ENCODE data around the gene HSD17B12. TPM values are rescaled to one million over a fixed set of nuclear protein-coding genes. Genes with fewer than 3 reads are reported as not detected.

Gene HSD17B12
- total and polyA plus RNA-seq, 2 of the 8 experiments (the other 6 are each of a cell fraction or from before 2014, with no cell fraction given), result 46.0 to 121 TPM

- Histone ChIP-seq H2BK120ac (replicated peaks; ENCODE audit: low read depth, low read length) (no peak overlapping the region), H4K20me1 (replicated peaks in 1 of 2; ENCODE audit: control insufficient read depth in 1 of 2, insufficient read depth in 2 of 2, low read length in 2 of 2) (no peaks in the 10 kb centered on the region), H3K79me1 (ENCODE audit: low read depth, low read length) (no peaks in the 10 kb centered on the region), H2BK20ac (ENCODE audit: low read length) (no peak overlapping the region), H3K4ac (replicated peaks; ENCODE audit: insufficient read length, low read depth, low read length) (no peak overlapping the region), H3K56ac (replicated peaks; ENCODE audit: insufficient read length, low read depth, low read length) (no peak overlapping the region), H3K4me2 (ENCODE audit: insufficient read depth in 1 of 2, low read depth in 2 of 2, low read length in 2 of 2) (no peak overlapping the region), H3K4me3 (ENCODE audit: extremely low read depth in 1 of 4, insufficient read depth in 2 of 4, low read depth in 3 of 4, low read length in 4 of 4) (no peak overlapping the region), H3K14ac (ENCODE audit: insufficient read length) (no peak overlapping the region), H2BK12ac (ENCODE audit: low read depth, low read length) (no peak overlapping the region), H2BK5ac (ENCODE audit: low read depth, low read length) (no peak overlapping the region), H2BK15ac (ENCODE audit: low read length) (no peak overlapping the region), H3K36me3 (ENCODE audit: control insufficient read depth in 2 of 4, insufficient read depth in 4 of 4, low read length in 3 of 4) (no peaks in the 10 kb centered on the region), H3K18ac (ENCODE audit: extremely low read depth, low read length) (no peak overlapping the region), H2AFZ (ENCODE audit: low read length) (no peak overlapping the region), H3K23me2 (ENCODE audit: low read depth, low read length) (no peaks in the 10 kb centered on the region), H3K27me3 (replicated peaks in 1 of 4; ENCODE audit: control insufficient read depth in 3 of 4, extremely low read depth in 1 of 4, insufficient read depth in 3 of 4, low read length in 3 of 4) (peaks cover 1 to 9% (median 2%) of the 10 kb centered on the region in 4 experiments; a peak in 3 of 7 replicates), H3K9ac (replicated peaks in 1 of 4; ENCODE audit: extremely low read depth in 1 of 4, low read depth in 3 of 4, low read length in 3 of 4) (no peak overlapping the region), H3K23ac (ENCODE audit: insufficient read length) (peak overlapping the region; percentile 12), H3K27ac (ENCODE audit: low read depth, low read length) (no peak overlapping the region), H3K79me2 (ENCODE audit: control insufficient read depth in 1 of 2, insufficient read depth in 2 of 2, low read length in 2 of 2) (no peaks in the 10 kb centered on the region), H3K9me3 (ENCODE audit: insufficient read depth in 2 of 2, low read depth in 1 of 2, low read length in 1 of 2) (no peaks in the 10 kb centered on the region), H2AK5ac (ENCODE audit: low read depth, low read length) (no peak overlapping the region), H4K91ac (replicated peaks; ENCODE audit: insufficient read length, low read length) (no peak overlapping the region), H4K8ac (ENCODE audit: extremely low read depth, insufficient read depth, low read length) (no peak overlapping the region), H3K4me1 (replicated peaks in 1 of 4; ENCODE audit: control insufficient read depth in 3 of 4, insufficient read depth in 4 of 4, low read length in 3 of 4) (no peaks in the 10 kb centered on the region), H4K5ac (ENCODE audit: insufficient read length, low read depth, low read length) (no peak overlapping the region)
- ChIA-PET POLR2A (ENCODE audit: partially characterized antibody) (no interaction called here), CTCF (ENCODE audit: partially characterized antibody) (interaction anchor here (1.2 to 3.4 kb wide), 2 partner anchors 19 to 45 kb away, joined by 5 to 13 read pairs; no protein-coding TSS in a partner anchor)
- WGBS, 2 experiments (ENCODE audit: extremely low coverage in 1 of 2, insufficient coverage in 1 of 2, insufficient read length in 1 of 2, insufficient replicate concordance in 2 of 2, low coverage in 1 of 2, low lambda C conversion rate in 2 of 2, missing lambda C conversion rate in 1 of 2), result 76% methylated on average over 2 of the region's 2 CpGs; no CpG with 5 or more reads in 1 of the 2 experiments
- FAIRE-seq, result no peak
- DNase-seq (ENCODE audit: low read depth in 1 of 2, low spot score in 2 of 2), result no peak
- TF ChIP-seq TAF1 (IDR thresholded peaks at IDR 0.05; ENCODE audit: low read depth, low read length), result no peak
- TF ChIP-seq TBP (IDR thresholded peaks at IDR 0.05; ENCODE audit: low read depth, low read length), result no peak
These were observed 190.5 kb downstream of the HSD17B12 start for GRCh38 chr11:43871051-43871450.

Data from H1 (cell line).